Anterior cingulate cortex (tissue), 58 donors: ENCODE results near the gene CDCA5.
"Not testable (repeated sequence)": the region's sequence is repeated elsewhere in the genome, so short reads cannot be mapped to it uniquely, and the experiment has no call there.

Experiments used
- DNase-seq, 58 donors: peaks; one replicate each; lab custom pipeline; 2025; lab: John Stamatoyannopoulos, UW

The CDCA5 gene

DNA sequence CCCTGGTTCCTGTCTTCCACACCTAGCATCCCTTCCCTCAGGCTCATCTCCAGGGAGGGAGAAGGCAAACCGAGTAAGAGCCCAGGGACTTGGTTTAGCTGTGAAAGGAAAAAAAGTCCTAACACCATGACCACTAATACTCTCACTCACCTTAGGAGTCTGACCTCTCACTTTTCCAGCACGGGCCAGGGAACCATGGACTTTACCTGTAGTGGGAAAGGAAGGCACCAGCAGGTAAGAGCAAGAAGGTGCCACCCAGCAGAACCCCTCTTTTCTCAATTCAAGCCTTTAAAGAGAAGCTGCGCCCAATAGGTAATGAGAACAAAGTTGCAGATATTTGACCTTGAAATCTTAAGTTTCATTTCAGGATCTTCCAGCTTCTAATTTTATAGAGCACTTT, 37.0 kb upstream of the CDCA5 start:
- no peak for DNase-seq

DNA sequence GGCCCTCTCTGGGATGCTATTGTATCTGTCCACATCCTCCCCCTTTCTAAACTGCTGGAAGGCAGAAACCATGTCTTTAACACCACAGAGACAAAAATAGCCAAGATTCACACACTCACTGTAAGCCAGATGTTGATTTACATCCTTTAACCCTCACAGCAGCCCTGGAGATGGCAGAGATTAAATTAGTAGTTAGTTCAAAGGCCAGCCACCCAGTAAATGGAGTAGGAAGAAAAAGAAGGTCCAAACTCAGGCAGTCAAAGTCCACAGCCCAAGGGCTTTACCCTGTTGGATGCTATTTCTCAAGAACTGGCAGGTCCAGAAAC, 35.8 kb upstream of the CDCA5 start:
- DNase-seq: no peak

- DNase-seq: not testable (repeated sequence)
Observed at GRCh38 chr11:65118891-65119669, 35.2 kb upstream of the CDCA5 start.

DNA sequence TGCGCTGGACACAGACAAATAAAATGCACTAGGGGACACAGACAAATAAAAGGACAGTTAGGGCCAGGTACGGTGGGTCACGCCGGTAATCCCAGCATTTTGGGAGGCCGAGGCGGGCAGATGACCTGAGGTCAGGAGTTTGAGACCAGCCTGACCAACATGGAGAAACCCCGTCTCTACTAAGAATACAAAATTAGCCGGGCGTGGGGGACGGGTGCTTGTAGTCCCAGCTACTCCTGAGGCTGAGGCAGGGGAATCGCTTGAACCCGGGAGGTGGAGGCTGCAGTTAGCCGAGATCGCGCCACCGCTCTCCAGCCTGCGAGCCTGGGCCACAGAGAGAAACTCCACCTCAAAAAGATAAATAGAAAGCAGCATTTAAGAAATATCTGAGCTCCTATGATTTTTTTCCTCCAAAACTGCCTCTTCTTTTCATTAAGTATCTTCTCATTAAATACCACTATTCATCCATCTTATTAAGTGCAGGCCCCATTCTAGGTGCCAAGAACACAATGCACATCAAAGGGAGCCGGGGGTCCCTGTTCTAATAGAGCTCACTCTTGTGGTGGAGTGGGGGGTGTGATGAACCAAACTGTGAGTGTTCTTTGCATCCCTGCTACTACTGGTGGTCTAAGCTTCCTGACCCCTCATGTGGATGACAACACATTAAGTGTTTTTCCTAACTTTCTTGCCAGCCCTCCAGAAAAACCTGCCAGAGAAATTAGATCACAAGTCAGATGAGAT, 34.4 kb upstream of the CDCA5 start:
- DNase-seq: no peak

DNA sequence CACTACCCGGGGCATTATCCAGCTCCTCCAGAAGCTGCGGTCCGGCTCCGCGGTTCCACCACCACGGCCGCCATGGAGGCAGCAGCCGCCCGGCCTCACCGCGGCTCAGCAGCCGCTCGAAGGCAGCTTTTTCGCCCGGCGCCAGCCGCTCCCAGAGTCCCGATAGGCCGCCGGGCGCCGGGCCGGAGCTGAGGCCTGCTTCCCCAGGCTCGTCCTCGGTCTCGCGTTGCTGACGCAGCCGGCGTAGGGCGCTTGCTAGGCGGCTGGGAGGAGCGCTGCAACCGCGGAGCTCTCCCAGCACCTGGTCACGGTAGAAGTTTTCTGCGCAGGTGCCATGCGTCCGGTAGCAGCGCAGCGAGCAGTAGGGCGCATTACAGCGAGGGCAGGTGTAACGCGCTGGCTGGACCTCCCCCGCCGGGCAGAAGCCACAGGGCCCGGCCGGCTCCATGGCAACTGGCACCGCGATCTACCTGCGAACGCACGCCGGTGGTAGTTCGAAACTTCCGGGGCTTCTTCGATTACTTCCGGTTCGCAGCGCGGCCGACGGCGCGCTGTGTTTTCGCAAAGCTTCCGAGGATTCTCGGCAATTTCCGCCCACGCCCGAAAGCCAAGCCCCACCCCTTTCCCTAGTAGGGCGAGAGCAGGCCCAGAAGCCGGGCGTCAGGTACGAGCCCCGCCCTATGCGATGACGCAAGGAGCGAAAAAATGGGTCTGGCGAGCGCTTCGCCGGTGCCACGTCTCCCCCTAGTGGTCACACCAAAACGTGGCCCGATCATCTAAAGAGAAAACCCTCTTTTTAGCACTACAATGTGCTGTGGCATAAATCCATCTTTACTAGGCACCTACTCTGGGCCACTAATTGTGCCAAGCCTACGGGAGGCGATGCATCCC, 33.6 kb upstream of the CDCA5 start, which contains the start of gene ZNHIT2:
TSS of gene ZNHIT2 (minus strand) at position 496 of the 891 bp plus-strand sequence. CDS start at position 448, 48 bp downstream.
- DNase-seq: peak; percentile 85 to 100 (median 98)

DNA sequence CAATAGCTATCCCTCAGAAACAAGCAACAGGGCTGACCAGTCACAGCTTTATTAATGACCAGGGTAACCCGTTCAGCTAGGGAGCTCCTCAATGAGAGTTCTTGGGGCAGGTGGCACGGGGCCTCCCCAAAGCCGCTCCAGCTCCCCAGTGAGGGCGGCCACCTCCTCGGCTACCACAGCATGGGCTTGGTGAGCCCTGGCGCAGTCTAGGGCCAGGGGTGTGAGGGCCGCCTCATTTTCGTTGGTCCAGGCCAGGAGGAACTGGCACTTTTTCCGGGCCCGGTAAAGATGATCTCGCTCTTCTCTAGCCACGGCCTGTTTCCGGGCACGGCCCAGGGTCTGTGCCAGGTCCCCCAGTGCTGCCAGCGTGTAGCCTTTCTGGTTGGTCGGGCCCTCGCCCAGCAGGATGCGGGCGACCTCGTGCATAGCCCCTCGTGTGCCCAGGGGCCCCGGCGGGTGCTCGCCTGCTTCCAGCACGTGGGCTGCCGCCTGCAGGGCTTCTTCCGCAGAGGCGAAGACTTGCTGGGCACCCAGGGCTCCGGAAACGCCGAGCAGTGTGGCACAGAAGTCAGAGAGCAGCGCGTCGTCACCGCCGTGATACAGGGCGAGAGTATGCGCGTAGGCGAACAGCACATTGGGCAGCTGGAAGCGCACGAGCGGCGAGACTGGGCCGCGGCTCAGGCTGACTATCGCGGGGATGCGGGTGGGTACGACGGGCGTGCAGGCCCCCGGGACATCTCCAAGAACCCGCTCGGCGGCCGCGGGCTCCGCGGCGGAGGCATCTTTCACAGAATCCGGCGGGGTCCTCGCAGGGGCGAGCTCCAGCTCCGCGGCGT, 32.7 kb upstream of the CDCA5 start:
- DNase-seq: peak in 16 of 58 donors; percentile 19 to 54 (median 41)

- DNase-seq: no peak
Observed at GRCh38 chr11:65115361-65116082, 31.7 kb upstream of the CDCA5 start.

DNA sequence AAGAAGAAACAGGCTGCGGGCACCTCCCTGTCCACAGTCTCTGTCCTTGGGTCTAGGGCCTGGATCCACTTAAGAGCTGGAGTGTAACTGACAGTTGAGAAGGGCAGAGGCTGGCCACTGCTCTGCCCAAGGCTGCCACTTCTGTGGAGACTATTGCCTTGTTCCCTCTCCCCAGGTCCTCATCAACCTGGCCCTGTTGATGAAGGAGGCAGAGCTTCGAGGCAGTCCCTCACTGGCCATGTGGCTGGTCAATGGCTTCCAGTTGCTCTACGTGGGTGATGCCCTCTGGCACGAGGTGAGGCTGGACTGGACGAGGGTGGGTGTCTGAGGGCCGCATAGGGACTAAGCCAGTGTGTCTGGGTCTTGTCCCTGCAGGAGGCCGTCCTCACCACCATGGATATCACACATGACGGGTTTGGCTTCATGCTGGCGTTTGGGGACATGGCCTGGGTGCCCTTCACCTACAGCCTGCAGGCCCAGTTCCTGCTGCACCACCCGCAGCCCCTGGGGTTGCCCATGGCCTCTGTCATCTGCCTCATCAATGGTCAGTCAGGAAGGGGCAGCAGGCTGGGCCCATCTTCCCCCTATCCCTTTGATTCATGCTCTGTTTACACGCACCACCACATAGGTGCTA, 30.8 kb upstream of the CDCA5 start:
- DNase-seq: no peak

- DNase-seq: no peak
Observed at GRCh38 chr11:65113839-65114238, 30.0 kb upstream of the CDCA5 start.

DNA sequence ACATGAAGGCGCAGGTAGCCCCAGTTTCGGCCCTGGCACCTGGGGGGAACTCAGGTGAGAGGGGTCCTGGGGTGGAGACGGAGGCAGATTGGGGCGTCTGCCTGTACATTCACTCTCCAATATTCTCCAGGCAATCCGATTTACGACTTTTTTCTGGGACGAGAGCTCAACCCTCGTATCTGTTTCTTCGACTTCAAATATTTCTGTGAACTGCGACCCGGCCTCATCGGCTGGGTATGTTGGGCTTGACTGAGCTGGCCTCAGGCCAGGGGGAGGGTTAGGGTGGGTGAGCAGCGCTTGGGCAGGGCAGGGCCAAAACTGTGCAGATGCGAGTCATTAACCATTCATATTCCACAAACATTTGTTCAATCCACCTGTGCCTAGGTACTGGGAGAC, 29.5 kb upstream of the CDCA5 start:
- DNase-seq: no peak

GRCh38 chr11:65112546-65113360, 28.9 kb upstream of the CDCA5 start:
- DNase-seq: peak in 50 of 58 donors; percentile 8 to 69 (median 44)

DNA sequence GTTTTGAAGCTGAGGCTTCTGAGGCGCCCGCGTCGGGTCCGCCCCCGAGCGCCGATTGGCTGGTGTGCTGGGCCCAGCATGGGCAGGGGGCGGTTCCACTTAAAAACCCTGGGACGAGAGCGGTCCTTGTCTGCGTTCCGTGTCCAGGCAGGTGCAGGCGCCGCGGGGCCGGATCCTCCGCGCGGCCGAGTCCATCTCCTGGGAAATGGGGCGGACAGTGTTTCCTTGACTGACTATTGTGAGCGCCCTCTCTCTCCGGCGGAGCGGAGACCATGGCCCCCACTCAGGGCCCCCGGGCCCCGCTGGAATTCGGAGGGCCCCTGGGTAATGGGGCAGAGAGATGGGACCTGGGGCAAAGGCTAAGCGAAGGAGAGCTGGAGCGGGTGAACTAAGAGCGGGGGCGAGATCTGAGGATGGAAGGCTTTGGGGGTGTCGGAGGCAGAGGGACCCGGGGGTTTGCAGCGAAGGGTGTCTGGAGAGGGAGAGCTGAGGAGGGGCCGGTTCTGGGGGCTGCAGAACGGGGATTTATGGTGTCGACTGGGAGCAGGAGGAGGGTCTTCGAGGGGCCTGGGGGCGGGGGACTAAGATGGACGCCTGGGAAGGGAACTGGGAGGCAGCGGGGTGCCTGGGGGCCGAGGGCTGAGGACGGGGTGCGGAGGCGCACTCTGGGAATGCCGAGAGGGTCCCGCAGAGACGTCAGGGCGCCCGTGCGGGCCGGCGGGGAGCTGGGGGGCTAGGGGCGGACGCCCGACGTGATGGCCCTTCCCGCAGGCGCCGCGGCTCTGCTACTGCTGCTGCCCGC, 28.1 kb upstream of the CDCA5 start, which contains the start of gene TM7SF2:
TSS of gene TM7SF2 (plus strand) at position 129 of the 802 bp plus-strand sequence. CDS start at position 273, 144 bp downstream.
- DNase-seq: peak; percentile 54 to 99 (median 95)

GRCh38 chr11:65111159-65111743, 27.4 kb upstream of the CDCA5 start:
- peak in 1 of 58 donors; percentile 64 for DNase-seq

DNA sequence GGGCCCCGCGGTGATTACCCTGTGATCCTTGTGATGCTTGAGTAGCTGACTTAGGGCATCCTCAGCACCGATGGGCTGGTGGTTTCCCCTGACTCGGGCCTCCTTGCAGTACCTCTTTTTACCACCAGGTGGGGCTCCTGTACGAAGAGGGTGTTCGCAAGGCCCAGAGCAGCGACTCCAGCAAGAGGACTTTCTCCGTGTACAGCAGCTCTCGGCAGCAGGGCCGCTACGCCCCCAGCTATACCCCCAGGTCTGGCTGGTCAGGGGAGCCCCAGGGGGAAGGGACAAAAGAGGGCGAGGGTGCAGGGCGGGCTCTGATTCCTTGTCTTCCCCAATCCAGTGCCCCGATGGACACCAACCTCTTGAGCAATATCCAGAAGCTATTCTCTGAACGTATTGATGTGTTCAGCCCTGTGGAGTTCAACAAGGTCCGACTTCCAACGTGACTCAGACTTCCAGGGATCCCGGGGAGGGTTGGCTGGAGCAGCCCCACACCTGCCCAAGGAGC, 26.6 kb upstream of the CDCA5 start:
- peak in 57 of 58 donors; percentile 38 to 94 (median 77) for DNase-seq

DNA sequence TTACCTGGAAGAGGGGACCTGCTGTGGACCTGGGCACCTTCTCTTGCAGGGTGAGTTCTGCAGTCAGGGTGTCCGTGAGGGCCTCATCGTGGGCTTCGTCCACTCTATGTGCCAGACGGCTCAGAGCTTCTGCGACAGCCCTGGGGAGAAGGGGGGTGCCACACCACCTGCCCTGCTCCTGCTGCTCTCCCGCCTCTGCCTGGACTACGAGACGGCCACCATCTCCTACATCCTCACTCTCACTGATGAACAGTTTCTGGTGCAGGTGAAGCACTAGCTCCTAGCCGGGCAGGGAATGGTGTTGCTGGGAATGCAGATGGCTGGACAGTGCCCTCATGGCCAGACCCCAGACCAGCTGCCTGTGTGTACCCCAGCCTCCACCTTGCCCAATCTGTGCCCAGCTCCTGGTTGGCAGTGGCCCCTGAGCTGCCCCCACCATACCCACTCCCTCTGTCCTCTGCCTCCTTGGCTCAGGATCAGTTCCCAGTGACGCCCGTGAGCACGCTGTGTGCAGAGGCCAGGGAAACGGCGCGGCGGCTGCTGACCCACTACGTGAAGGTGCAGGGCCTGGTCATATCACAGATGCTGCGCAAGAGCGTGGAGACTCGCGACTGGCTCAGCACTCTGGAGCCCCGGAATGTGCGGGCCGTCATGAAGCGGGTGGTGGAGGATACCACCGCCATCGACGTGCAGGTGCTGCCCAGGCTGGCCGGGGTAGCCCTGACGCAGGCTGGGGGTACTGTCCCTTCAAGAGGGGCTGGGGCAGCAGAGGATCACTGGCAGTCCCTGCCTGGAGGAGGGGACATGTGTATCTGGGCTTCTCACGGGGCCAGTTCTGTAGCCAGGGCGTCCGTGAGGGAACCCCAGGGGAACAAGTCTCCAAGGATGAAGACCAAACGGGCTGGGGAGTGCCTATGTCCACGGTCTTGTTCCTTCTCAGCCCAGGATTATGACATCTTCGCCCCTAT, 25.7 kb upstream of the CDCA5 start:
- DNase-seq: no peak
